K562 (cell line): ENCODE results near the gene SH3BGR. TPM values are rescaled to one million over a fixed set of nuclear protein-coding genes. Genes with fewer than 3 reads are reported as not detected.

ENCODE experiments used
- ATAC-seq: fragments of 200-7000 bp; cut with Tn5 transposase; 3 replicates; pipeline ENCODE4 v1.9.1; 2020; ENCODE audit warnings: moderate library complexity
- BruUV-seq: library from RNA; stranded (reverse); fragments of 400-500 nt; replicated peaks from 2 replicates; lab custom pipeline; 2021; lab: Mats Ljungman, UMichigan
- CTCF ChIA-PET: fragments of 300-600 bp; formaldehyde crosslinking; extraction: SDS; loops from one replicate; lab custom pipeline; 2021; ENCODE audit warnings: low intra/inter-chr PET ratio; lab: Yijun Ruan, JAX
- POLR2A ChIA-PET: fragments of 300-600, 350-650 bp; sonication (Branson Sonifier 250); formaldehyde crosslinking; extraction: SDS; loops from one replicate; lab custom pipeline; 2021; ENCODE audit warnings: antibody characterized with exemption, inconsistent platforms; lab: Yijun Ruan, JAX
- DNase-seq, 4 experiments: peaks; one replicate each; pipeline versions ENCODE4 v3.0.0 to v3.0.0-alpha.2; 2011 to 2018; ENCODE audit warnings: low spot score in 3 of 4, mixed read lengths in 3 of 4; ENCODE audit errors: extremely low read depth in 1 of 4
- FAIRE-seq: peaks from 2 replicates; lab custom pipeline; 2011; peaks lifted over from hg19 to GRCh38; lab: Jason Lieb, UNC
- H2AFZ ChIP-seq: 2 replicates; pipeline ENCODE4 v1.6.0; 2011; ENCODE audit warnings: low read depth, low read length, control low read depth, inconsistent platforms
- H3K27ac ChIP-seq: fragments of 200-600 bp; 3 replicates; pipeline ENCODE4 v1.8.0; 2011; ENCODE audit warnings: low read depth, mild to moderate bottlenecking, control low read depth, inconsistent platforms, low read length, moderate library complexity, mixed read lengths; ENCODE audit errors: extremely low read depth
- H3K27me3 ChIP-seq, 2 experiments: fragments of 300-600 bp in 1 of 2; 2 replicates in 1 of 2; 3 replicates in 1 of 2; pipeline versions ENCODE4 v1.6.0 to v1.8.0; 2011; ENCODE audit warnings: inconsistent platforms in 2 of 2, low read length in 2 of 2, mild to moderate bottlenecking in 1 of 2, mixed read lengths in 1 of 2, moderate library complexity in 1 of 2; ENCODE audit not compliant: control insufficient read depth in 2 of 2, insufficient read depth in 2 of 2
- H3K36me3 ChIP-seq: fragments of 300-600 bp; 3 replicates; pipeline ENCODE4 v1.8.0; 2011; ENCODE audit warnings: mild to moderate bottlenecking, low read length, inconsistent platforms; ENCODE audit not compliant: control insufficient read depth, insufficient read depth
- H3K4me1 ChIP-seq, 2 experiments: fragments of 200-600 bp in 1 of 2; replicated peaks in 1 of 2; 2 replicates in 1 of 2; 3 replicates in 1 of 2; pipeline versions ENCODE4 v1.5.1 to v1.8.0; 2011; ENCODE audit warnings: inconsistent platforms in 2 of 2, low read length in 2 of 2, mild to moderate bottlenecking in 1 of 2, mixed read lengths in 1 of 2, moderate library complexity in 1 of 2; ENCODE audit not compliant: control insufficient read depth in 2 of 2, insufficient read depth in 2 of 2
- H3K4me2 ChIP-seq: 2 replicates; pipeline ENCODE4 v1.6.1; 2011; ENCODE audit warnings: low read length, control low read depth, inconsistent platforms, mixed read lengths; ENCODE audit not compliant: insufficient read depth
- H3K4me3 ChIP-seq: fragments of 200-600 bp; sonication (generic), shearing (Covaris generic); 2 replicates; pipeline ENCODE4 v1.5.1; 2016; ENCODE audit warnings: control low read depth, inconsistent platforms
- H3K79me2 ChIP-seq: fragments of 200-600 bp; 3 replicates; pipeline ENCODE4 v1.8.0; 2011; ENCODE audit warnings: low read length, inconsistent platforms; ENCODE audit not compliant: control insufficient read depth, insufficient read depth
- H3K9ac ChIP-seq, 2 experiments: 2 replicates each; pipeline versions ENCODE4 v1.6.0 to v1.6.1; 2011; ENCODE audit warnings: low read depth in 2 of 2, low read length in 2 of 2, control low read depth in 1 of 2, inconsistent platforms in 1 of 2, mild to moderate bottlenecking in 1 of 2, mixed read lengths in 1 of 2; ENCODE audit not compliant: insufficient read depth in 1 of 2
- H3K9me1 ChIP-seq: one replicate; pipeline ENCODE4 v1.6.0; 2011; ENCODE audit warnings: inconsistent platforms, mild to moderate bottlenecking, low read length, moderate library complexity; ENCODE audit not compliant: control insufficient read depth, insufficient read depth
- H3K9me3 ChIP-seq: replicated peaks from 2 replicates; pipeline ENCODE4 v1.5.1; 2011; ENCODE audit warnings: low read depth, low read length, inconsistent platforms; ENCODE audit not compliant: control insufficient read depth, insufficient read depth
- H4K20me1 ChIP-seq: replicated peaks from 2 replicates; pipeline ENCODE4 v1.6.1; 2011; ENCODE audit warnings: low read length, inconsistent platforms, mixed read lengths; ENCODE audit not compliant: control insufficient read depth, insufficient read depth
- ZHX1 ChIP-seq: fragments of 150-350 bp; conservative IDR thresholded peaks from 2 replicates; pipeline ENCODE4 v1.6.1; 2014; ENCODE audit warnings: low read length
- WGBS: fragments of 100-300 bp; shearing (Covaris generic); methylation state at CpG from one replicate; pipeline ENCODE4 v1.1.6; 2016; ENCODE audit warnings: low coverage, mixed read lengths; ENCODE audit not compliant: insufficient coverage; ENCODE audit errors: missing lambda C conversion rate; 5-methylcytosine and 5-hydroxymethylcytosine counted together
- in situ Hi-C: fragments of 300-500 bp; cut with MboI; formaldehyde crosslinking; loops from 4 replicates; pipeline ENCODE4 v1.15.0; 2018; ENCODE audit warnings: inconsistent platforms, mixed read lengths
- intact Hi-C: fragments of 100-400 bp; cut with micrococcal nuclease; formaldehyde crosslinking; loops from 2 replicates; pipeline ENCODE4 v1.14.2; 2022
- polyA plus RNA-seq, 8 experiments: library from polyadenylated mRNA; depleted of rRNA in 4 of 8; stranded (reverse) in 5 of 8; unstranded in 3 of 8; fragments of >200 nt; fragmentation: Nextera tagmentation in 2 of 8; fragmentation: Illumina TruSeq in 1 of 8; extraction: Ambion mirVana in 2 of 8; extraction: Trizol in 1 of 8; gene quantifications; 2 replicates each; pipeline versions ENCODE4 v1.2.1 to v1.2.3, GENCODE V29; 2011 to 2014; ENCODE audit warnings: inconsistent platforms in 1 of 8, missing spikeins in 1 of 8
- total RNA-seq, 7 experiments: library from RNA; depleted of rRNA in 6 of 7; stranded (reverse); fragments of >200 nt in 6 of 7; fragmentation: Illumina TruSeq in 2 of 7; extraction: Trizol in 2 of 7; gene quantifications; 2 replicates each; pipeline versions ENCODE4 v1.2.1 to v1.2.3, GENCODE V29; 2011 to 2021; ENCODE audit warnings: low replicate concordance in 1 of 7
- TF ChIP-seq, protein P1 (sequence below): IDR thresholded peaks from 2 replicates; pipeline ENCODE4 v1.6.1; 2011; ENCODE audit warnings: borderline replicate concordance, low read depth, mild to moderate bottlenecking, moderate library complexity, low read length; ENCODE audit not compliant: insufficient read depth, poor library complexity, severe bottlenecking

The SH3BGR gene
- total and polyA plus RNA-seq, 9 of the 15 experiments (the other 6 are each of a cell fraction or from before 2014, with no cell fraction given) = 6.6 to 42.9 (median 25.6) TPM

GRCh38 chr21:39525601-39526000 is 73.8 kb downstream of the SH3BGR start:
- Histone ChIP-seq H3K27ac (no peak overlapping the region), H3K9ac (no peak overlapping the region), H3K36me3 (no peaks in the 10 kb centered on the region), H3K4me3 (no peak overlapping the region), H3K9me3 (no peaks in the 10 kb centered on the region), H3K4me1 (no peaks in the 10 kb centered on the region), H3K27me3 (peaks cover 17 to 41% of the 10 kb centered on the region in 2 experiments; a peak in 4 of 5 replicates), H2AFZ (no peak overlapping the region), H3K79me2 (no peaks in the 10 kb centered on the region), H3K4me2 (no peak overlapping the region), H4K20me1 (0 out of 2 replicates have a peak, but pooled peaks cover 4% of the 10 kb centered on the region), H3K9me1 (no peaks in the 10 kb centered on the region)
- TF ChIP-seq, protein P1, sequence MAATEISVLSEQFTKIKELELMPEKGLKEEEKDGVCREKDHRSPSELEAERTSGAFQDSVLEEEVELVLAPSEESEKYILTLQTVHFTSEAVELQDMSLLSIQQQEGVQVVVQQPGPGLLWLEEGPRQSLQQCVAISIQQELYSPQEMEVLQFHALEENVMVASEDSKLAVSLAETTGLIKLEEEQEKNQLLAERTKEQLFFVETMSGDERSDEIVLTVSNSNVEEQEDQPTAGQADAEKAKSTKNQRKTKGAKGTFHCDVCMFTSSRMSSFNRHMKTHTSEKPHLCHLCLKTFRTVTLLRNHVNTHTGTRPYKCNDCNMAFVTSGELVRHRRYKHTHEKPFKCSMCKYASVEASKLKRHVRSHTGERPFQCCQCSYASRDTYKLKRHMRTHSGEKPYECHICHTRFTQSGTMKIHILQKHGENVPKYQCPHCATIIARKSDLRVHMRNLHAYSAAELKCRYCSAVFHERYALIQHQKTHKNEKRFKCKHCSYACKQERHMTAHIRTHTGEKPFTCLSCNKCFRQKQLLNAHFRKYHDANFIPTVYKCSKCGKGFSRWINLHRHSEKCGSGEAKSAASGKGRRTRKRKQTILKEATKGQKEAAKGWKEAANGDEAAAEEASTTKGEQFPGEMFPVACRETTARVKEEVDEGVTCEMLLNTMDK = peak; percentile 36
- TF ChIP-seq ZHX1 = no peak
- ChIA-PET POLR2A (interaction anchor here (0.6 to 1.2 kb wide), 2 partner anchors 8 to 1054 kb away, joined by 3 to 4 read pairs; no protein-coding TSS in a partner anchor), CTCF (no interaction called here)
- in situ Hi-C loops (loop anchor here (10.0 kb wide), 1 partner anchor 599 kb away; no protein-coding TSS in a partner anchor), intact Hi-C loops (no loop called here)
- peak; percentile 38 for ATAC-seq
- no peak for FAIRE-seq
- 2% methylated on average over 12 of the region's 12 CpGs for WGBS
- peak in 1 of 4 experiments; percentile 11 for DNase-seq
- BruUV-seq = no TSS peak
